Suprapubic skin (tissue), 4 donors: Measurements from ENCODE around the gene TMC3. TPM values are rescaled to one million over a fixed set of nuclear protein-coding genes. Genes with fewer than 3 reads are reported as not detected.

ENCODE experiments used
- DNase-seq, 2 donors: peaks; one replicate each; pipeline ENCODE4 v3.0.0-alpha.2; 2019; ENCODE audit warnings: low spot score in 2 of 2
- H3K27ac ChIP-seq: fragments of 200-600 bp; sonication (generic); one replicate; pipeline ENCODE4 v1.5.1; 2019
- H3K27me3 ChIP-seq: fragments of 200-600 bp; sonication (generic); one replicate; pipeline ENCODE4 v1.5.1; 2019
- H3K36me3 ChIP-seq: fragments of 200-600 bp; sonication (generic); one replicate; pipeline ENCODE4 v1.5.1; 2019
- H3K4me1 ChIP-seq: fragments of 200-600 bp; sonication (generic); one replicate; pipeline ENCODE4 v1.5.1; 2019
- H3K4me3 ChIP-seq: fragments of 200-600 bp; sonication (generic); one replicate; pipeline ENCODE4 v1.5.1; 2019; ENCODE audit warnings: mild to moderate bottlenecking
- H3K9me3 ChIP-seq: fragments of 200-600 bp; sonication (generic); one replicate; pipeline ENCODE4 v1.5.1; 2019
- EP300 ChIP-seq: sonication (generic); formaldehyde crosslinking; IDR thresholded peaks from one replicate; pipeline ENCODE4 v1.6.1; 2017; ENCODE audit warnings: antibody characterized with exemption
- POLR2A ChIP-seq, 2 donors: fragments of 450-650 bp; IDR thresholded peaks; one replicate each; pipeline ENCODE4 v1.6.1; 2017; ENCODE audit warnings: antibody characterized with exemption in 2 of 2, mild to moderate bottlenecking in 2 of 2, moderate library complexity in 2 of 2
- POLR2AphosphoS5 ChIP-seq, 3 donors: sonication (generic); formaldehyde crosslinking; IDR thresholded peaks; one replicate each; pipeline ENCODE4 v1.6.1; 2017; ENCODE audit warnings: antibody characterized with exemption in 3 of 3
- WGBS: methylation state at CpG from one replicate; pipeline ENCODE4 v1.1.5; 2018; 5-methylcytosine and 5-hydroxymethylcytosine counted together
- total RNA-seq, 4 donors: library from RNA; depleted of rRNA; stranded (reverse); fragments of >200 nt; gene quantifications; one replicate each; pipeline ENCODE4 v1.1.0, GENCODE V29; 2016
- TF ChIP-seq, protein P1 (sequence below), 2 donors: fragments of 200-600 bp in 1 of 2; fragments of 450-650 bp in 1 of 2; sonication (generic) in 1 of 2; IDR thresholded peaks; one replicate each; pipeline ENCODE4 v1.5.1; 2016 to 2019; ENCODE audit warnings: antibody characterized with exemption in 2 of 2, mild to moderate bottlenecking in 1 of 2, moderate library complexity in 1 of 2

Gene TMC3
- total RNA-seq, 4 donors from 2014 or later: 0.16 TPM; not detected in 3

DNA sequence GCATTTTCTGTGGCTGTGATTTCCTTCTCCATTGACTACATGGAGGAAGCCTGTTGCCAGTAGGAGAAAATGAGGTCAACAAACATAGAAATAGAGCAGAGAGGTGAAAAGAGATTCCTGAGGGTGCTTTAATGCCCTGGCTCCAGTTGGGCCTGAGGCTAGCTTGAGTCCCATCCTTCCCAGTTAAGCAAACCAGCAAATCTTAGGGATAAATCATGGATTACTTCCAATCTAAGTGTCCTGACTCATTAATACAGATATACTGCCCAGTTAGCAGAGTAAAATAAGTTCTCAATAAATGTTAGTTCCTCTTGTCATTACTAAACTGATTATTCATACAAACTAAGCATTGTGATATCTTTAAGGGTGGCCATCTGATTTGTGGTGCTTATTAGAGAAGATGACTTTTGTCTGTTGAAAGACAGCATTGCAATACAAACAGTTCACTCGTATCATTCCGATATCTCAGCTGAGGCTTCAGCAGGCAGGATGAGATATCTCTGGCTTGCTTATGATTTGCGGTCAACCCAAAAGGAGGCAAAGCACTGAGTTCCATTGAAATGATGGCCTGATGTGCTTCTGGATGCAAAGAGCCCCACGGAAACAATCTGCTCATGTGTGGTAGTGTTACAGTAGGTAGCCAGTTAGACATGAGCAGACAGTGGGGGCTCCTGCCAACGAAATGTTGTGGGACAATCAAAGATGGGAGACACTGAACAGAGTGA lies 43.5 kb downstream of the TMC3 start:
- Histone ChIP-seq H3K4me1 (no peaks in the 10 kb centered on the region), H3K9me3 (no peaks in the 10 kb centered on the region), H3K4me3 (no peak overlapping the region), H3K36me3 (no peaks in the 10 kb centered on the region), H3K27ac (no peak overlapping the region), H3K27me3 (no peaks in the 10 kb centered on the region)
- TF ChIP-seq, protein P1, sequence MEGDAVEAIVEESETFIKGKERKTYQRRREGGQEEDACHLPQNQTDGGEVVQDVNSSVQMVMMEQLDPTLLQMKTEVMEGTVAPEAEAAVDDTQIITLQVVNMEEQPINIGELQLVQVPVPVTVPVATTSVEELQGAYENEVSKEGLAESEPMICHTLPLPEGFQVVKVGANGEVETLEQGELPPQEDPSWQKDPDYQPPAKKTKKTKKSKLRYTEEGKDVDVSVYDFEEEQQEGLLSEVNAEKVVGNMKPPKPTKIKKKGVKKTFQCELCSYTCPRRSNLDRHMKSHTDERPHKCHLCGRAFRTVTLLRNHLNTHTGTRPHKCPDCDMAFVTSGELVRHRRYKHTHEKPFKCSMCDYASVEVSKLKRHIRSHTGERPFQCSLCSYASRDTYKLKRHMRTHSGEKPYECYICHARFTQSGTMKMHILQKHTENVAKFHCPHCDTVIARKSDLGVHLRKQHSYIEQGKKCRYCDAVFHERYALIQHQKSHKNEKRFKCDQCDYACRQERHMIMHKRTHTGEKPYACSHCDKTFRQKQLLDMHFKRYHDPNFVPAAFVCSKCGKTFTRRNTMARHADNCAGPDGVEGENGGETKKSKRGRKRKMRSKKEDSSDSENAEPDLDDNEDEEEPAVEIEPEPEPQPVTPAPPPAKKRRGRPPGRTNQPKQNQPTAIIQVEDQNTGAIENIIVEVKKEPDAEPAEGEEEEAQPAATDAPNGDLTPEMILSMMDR (IDR thresholded peaks at IDR 0.05): no peak
- TF ChIP-seq POLR2AphosphoS5 (IDR thresholded peaks at IDR 0.05) (no peak), EP300 (no peak), POLR2A (IDR thresholded peaks at IDR 0.05) (no peak)
- DNase-seq: no peak
- WGBS: 83% methylated on average over 5 of the region's 5 CpGs

DNA sequence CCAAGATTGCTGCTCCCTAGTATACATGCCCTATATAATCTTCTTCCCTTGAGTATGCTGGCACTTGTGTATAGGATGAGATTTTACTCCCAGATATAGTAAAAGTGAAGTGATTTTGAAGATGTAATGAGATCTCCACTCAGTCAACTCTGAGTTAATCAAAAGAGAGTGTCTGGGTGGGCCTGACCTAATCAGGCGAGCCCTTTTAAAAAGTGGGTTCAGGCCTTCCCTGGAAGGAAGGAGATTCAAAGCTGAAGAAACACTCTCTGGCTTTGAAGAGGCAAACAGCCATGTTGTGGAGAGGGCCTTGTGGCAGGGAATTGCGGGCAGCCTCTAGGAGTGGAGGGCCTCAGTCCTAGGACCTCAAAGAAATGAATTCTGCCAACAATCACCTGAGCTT lies 44.6 kb downstream of the TMC3 start:
- WGBS: 100% methylated on average over 2 of the region's 2 CpGs
- Histone ChIP-seq H3K9me3 (no peaks in the 10 kb centered on the region), H3K36me3 (no peaks in the 10 kb centered on the region), H3K27ac (no peak overlapping the region), H3K4me1 (peaks cover 4% of the 10 kb centered on the region), H3K27me3 (no peaks in the 10 kb centered on the region), H3K4me3 (no peak overlapping the region)
- TF ChIP-seq, protein P1 (IDR thresholded peaks at IDR 0.05): no peak
- no peak for DNase-seq

DNA sequence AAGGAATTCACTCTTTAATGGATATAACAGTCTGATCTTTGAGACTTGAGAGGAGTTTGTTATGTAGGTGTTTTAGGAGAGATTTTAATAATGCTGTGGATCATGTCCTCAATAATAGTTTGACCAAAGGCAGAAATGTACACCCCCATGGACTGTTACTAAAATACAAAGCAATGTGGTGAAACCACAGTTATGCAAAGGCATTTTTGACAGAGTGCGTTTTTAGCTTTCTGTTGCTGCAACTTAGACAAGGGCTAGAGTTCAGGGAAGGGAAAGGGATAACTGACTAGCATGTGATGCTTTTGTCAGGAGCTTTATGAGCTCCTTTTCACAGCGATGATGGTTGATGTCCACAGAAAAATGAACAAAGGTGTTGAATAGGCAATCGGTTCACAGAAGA lies 46.5 kb downstream of the TMC3 start:
- H3K27me3 ChIP-seq: no peaks in the 10 kb centered on the region
- 75% methylated on average over 3 of the region's 3 CpGs for whole genome bisulfite sequencing
- H3K9me3 ChIP-seq: no peaks in the 10 kb centered on the region
- no peaks in the 10 kb centered on the region for H3K36me3 ChIP-seq
- peaks cover 19% of the 10 kb centered on the region for H3K4me1 ChIP-seq
- TF ChIP-seq, protein P1 (IDR thresholded peaks at IDR 0.05): no peak
- TF ChIP-seq POLR2A (IDR thresholded peaks at IDR 0.05) (no peak), POLR2AphosphoS5 (IDR thresholded peaks at IDR 0.05) (no peak)
- no peak overlapping the region for H3K27ac ChIP-seq
- H3K4me3 ChIP-seq: no peak overlapping the region
- DNase-seq: no peak

DNA sequence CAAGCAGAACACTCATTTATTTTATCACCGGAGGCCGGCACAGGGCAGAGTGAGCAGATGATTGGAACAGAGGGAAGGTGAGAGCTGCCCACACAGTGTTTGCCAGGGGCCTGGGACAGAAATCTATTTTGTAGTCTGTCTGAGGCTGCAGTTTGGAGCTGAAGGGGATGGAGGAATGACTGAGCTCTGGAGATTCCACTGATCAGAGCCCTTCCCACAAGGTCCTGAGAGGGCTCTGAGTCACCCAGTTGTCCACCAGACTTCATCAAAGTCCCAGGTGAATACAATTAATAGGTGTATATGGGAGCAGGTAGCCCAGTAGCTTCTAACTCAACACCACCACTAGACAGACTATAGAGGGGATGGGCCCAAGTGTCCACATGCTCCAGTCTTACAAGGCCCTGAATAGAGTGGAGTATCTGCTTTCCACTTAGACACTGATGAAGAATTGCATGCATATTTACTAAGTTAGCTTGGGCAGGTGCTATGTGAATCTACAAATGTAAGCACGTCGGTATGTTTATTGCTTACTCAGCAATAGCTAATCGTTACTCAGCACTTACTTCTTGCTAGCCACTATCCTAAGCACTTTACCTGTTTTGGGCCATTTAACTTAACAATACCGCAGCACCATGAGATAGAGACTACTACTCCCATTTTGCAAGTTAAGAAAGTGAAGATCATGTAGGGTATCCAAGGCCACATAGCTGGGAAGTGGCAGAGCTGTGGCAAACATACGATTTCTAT lies 47.4 kb downstream of the TMC3 start:
- no peak overlapping the region for H3K27ac ChIP-seq
- no peaks in the 10 kb centered on the region for H3K27me3 ChIP-seq
- no peak overlapping the region for H3K4me3 ChIP-seq
- 88% methylated on average over 7 of the region's 7 CpGs for WGBS
- peaks cover 28% of the 10 kb centered on the region for H3K4me1 ChIP-seq
- TF ChIP-seq, protein P1 (IDR thresholded peaks at IDR 0.05): no peak
- TF ChIP-seq EP300 (no peak), POLR2AphosphoS5 (IDR thresholded peaks at IDR 0.05) (no peak), POLR2A (IDR thresholded peaks at IDR 0.05) (no peak)
- DNase-seq: no peak
- no peaks in the 10 kb centered on the region for H3K36me3 ChIP-seq
- H3K9me3 ChIP-seq: no peaks in the 10 kb centered on the region
